CD4-positive, alpha-beta T cell treated with Interleukin-6 at 100 ng/mL for 8 hours (primary cell): Measurements from ENCODE around the gene TMEM11.
"Not testable (repeated sequence)": the region's sequence is repeated elsewhere in the genome, so short reads cannot be mapped to it uniquely, and the experiment has no call there.

ENCODE experiments used
- DNase-seq: peaks from one replicate; pipeline ENCODE4 v3.0.0-alpha.2; 2020; ENCODE audit warnings: mixed read lengths, low spot score

Gene TMEM11

GRCh38 chr17:21242026-21242697 lies 28.2 kb upstream of the TMEM11 start:
- no peak for DNase-seq

GRCh38 chr17:21241564-21241963 lies 27.6 kb upstream of the TMEM11 start:
- no peak for DNase-seq

GRCh38 chr17:21240369-21241055 lies 26.6 kb upstream of the TMEM11 start:
- DNase-seq, result no peak

- DNase-seq, result no peak
Observed at GRCh38 chr17:21239680-21240368, 25.9 kb upstream of the TMEM11 start.

GRCh38 chr17:21235921-21236320 lies 22.0 kb upstream of the TMEM11 start:
- DNase-seq, result no peak

GRCh38 chr17:21233581-21234347 lies 19.8 kb upstream of the TMEM11 start:
- DNase-seq, result no peak

- no peak for DNase-seq
Observed at GRCh38 chr17:21232033-21232749, 18.2 kb upstream of the TMEM11 start.

GRCh38 chr17:21231533-21231932 lies 17.6 kb upstream of the TMEM11 start:
- no peak for DNase-seq

- no peak for DNase-seq
Observed at GRCh38 chr17:21228845-21229244, 14.9 kb upstream of the TMEM11 start.

- no peak for DNase-seq
Observed at GRCh38 chr17:21228111-21228510, 14.2 kb upstream of the TMEM11 start.

- DNase-seq, result not testable (repeated sequence)
Observed at GRCh38 chr17:21227277-21227676, 13.3 kb upstream of the TMEM11 start.

- DNase-seq, result no peak
Observed at GRCh38 chr17:21223086-21223485, 9.1 kb upstream of the TMEM11 start.

- no peak for DNase-seq
Observed at GRCh38 chr17:21218831-21219380, 4.9 kb upstream of the TMEM11 start.

GRCh38 chr17:21218101-21218500 lies 4.1 kb upstream of the TMEM11 start:
- DNase-seq, result no peak

- DNase-seq, result no peak
Observed at GRCh38 chr17:21217346-21217745, 3.4 kb upstream of the TMEM11 start.

- no peak for DNase-seq
Observed at GRCh38 chr17:21215935-21216334, 2.0 kb upstream of the TMEM11 start.

- DNase-seq, result no peak
Observed at GRCh38 chr17:21214777-21215541, 998 bp upstream of the TMEM11 start.

- DNase-seq, result no peak
Observed at GRCh38 chr17:21213638-21214014, 335 bp downstream of the TMEM11 start.

GRCh38 chr17:21212826-21213637 lies 929 bp downstream of the TMEM11 start:
- DNase-seq, result no peak
